Measurements from ENCODE around the gene TGFB1. TPM values are rescaled to one million over a fixed set of nuclear protein-coding genes. Genes with fewer than 3 reads are reported as not detected.
A peak's percentile ranks its signal among the peaks of the same experiment; 100 is the strongest.

The TGFB1 gene
- total and polyA plus RNA-seq, 9 of the 15 experiments (the other 6 are each of a cell fraction or from before 2014, with no cell fraction given): 0.24 to 159 (median 17.2) TPM

DNA sequence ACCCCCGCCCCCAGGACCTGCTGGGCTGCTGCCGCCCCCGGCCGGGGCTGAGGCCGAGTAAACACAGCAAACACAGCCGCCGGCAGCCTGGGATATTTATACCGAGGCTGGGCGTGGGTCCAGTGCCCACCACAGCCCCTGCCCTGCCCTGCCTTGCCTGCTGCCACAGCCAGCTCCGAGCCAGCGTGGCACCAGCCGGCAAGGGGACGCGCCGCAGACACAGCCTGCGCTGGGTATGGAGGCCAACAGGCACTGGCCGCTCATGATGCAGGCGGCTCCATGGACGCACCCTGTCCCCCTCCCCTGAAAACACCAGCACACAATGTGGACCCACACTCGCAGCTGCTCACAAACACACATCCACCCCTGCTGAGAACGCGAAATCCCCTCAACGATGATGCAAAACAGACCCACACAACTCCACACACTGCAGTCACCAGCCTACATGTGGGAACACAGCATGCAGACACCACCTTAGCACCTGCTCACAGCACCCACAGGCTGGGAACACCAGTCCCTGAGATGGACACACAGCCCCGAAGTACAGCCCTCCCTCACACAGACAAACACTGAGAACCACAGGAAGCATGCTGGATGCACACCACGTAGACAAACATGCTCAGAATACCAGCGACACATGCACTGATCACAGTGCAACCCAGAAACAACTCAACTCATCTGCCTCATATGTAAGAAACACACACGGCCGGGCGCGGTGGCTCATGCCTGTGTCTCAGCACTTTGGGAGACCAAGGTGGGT lies 27.6 kb downstream of the TGFB1 start:
- POLR2A ChIA-PET: interaction anchor here (0.9 to 1.4 kb wide), 3 partner anchors 15 to 25 kb away, joined by 3 to 4 read pairs (median 4); partner anchors contain the start of gene CCDC97
- Histone ChIP-seq H3K9me1 (ENCODE audit: control insufficient read depth, insufficient read depth, low read length) (peaks cover 9% of the 10 kb centered on the region), H4K20me1 (replicated peaks; ENCODE audit: control insufficient read depth, insufficient read depth, low read length) (peaks cover 3% of the 10 kb centered on the region), H3K36me3 (ENCODE audit: control insufficient read depth, insufficient read depth, low read length) (peaks cover 73% of the 10 kb centered on the region), H3K9ac (ENCODE audit: insufficient read depth in 1 of 2, low read depth in 2 of 2, low read length in 2 of 2) (peak overlapping the region in 1 of 2 experiments; percentile 81; a peak in 3 of 4 replicates), H3K4me2 (ENCODE audit: insufficient read depth, low read length) (peak overlapping the region; percentile 74), H3K9me3 (replicated peaks; ENCODE audit: control insufficient read depth, insufficient read depth, low read depth, low read length) (no peaks in the 10 kb centered on the region), H3K27me3 (ENCODE audit: control insufficient read depth in 2 of 2, insufficient read depth in 2 of 2, low read length in 2 of 2) (no peaks in the 10 kb centered on the region), H3K4me3 (no peak overlapping the region), H3K27ac (ENCODE audit: extremely low read depth, low read depth, low read length) (peak overlapping the region; percentile 95; the same call in 2 of the 3 replicates), H3K4me1 (replicated peaks in 1 of 2; ENCODE audit: control insufficient read depth in 2 of 2, insufficient read depth in 2 of 2, low read length in 2 of 2) (peaks cover 65 to 72% of the 10 kb centered on the region in 2 experiments), H3K79me2 (ENCODE audit: control insufficient read depth, insufficient read depth, low read length) (peaks cover 50% of the 10 kb centered on the region), H2AFZ (ENCODE audit: low read depth, low read length) (no peak overlapping the region)
- no TSS peak for BruUV-seq (replicated peaks)
- CTCF ChIA-PET (ENCODE audit: low intra/inter-chr PET ratio): no interaction called here
- peak; percentile 65 for FAIRE-seq
- DNase-seq (ENCODE audit: extremely low read depth in 1 of 4, low spot score in 3 of 4): peak in 1 of 4 experiments; percentile 33
- intact Hi-C loops (cut with micrococcal nuclease): loop anchor here (10.0 kb wide), 1 partner anchor 239 kb away; no protein-coding TSS in a partner anchor
- in situ Hi-C loops (cut with MboI): no loop called here
- ATAC-seq: no peak
- WGBS (ENCODE audit: insufficient coverage, low coverage, missing lambda C conversion rate): 75% methylated on average over 26 of the region's 30 CpGs
- TF ChIP-seq, protein P1, sequence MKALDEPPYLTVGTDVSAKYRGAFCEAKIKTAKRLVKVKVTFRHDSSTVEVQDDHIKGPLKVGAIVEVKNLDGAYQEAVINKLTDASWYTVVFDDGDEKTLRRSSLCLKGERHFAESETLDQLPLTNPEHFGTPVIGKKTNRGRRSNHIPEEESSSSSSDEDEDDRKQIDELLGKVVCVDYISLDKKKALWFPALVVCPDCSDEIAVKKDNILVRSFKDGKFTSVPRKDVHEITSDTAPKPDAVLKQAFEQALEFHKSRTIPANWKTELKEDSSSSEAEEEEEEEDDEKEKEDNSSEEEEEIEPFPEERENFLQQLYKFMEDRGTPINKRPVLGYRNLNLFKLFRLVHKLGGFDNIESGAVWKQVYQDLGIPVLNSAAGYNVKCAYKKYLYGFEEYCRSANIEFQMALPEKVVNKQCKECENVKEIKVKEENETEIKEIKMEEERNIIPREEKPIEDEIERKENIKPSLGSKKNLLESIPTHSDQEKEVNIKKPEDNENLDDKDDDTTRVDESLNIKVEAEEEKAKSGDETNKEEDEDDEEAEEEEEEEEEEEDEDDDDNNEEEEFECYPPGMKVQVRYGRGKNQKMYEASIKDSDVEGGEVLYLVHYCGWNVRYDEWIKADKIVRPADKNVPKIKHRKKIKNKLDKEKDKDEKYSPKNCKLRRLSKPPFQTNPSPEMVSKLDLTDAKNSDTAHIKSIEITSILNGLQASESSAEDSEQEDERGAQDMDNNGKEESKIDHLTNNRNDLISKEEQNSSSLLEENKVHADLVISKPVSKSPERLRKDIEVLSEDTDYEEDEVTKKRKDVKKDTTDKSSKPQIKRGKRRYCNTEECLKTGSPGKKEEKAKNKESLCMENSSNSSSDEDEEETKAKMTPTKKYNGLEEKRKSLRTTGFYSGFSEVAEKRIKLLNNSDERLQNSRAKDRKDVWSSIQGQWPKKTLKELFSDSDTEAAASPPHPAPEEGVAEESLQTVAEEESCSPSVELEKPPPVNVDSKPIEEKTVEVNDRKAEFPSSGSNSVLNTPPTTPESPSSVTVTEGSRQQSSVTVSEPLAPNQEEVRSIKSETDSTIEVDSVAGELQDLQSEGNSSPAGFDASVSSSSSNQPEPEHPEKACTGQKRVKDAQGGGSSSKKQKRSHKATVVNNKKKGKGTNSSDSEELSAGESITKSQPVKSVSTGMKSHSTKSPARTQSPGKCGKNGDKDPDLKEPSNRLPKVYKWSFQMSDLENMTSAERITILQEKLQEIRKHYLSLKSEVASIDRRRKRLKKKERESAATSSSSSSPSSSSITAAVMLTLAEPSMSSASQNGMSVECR (CRISPR knock-in tag; IDR thresholded peaks at IDR 0.05): 0 out of 2 replicates have a peak, but pooled peaks have one; percentile 26
- peak; percentile 29 for TF ChIP-seq RBM22 (IDR thresholded peaks at IDR 0.05; ENCODE audit: low read depth, low read length, poor library complexity, severe bottlenecking)
- TF ChIP-seq HDGF (IDR thresholded peaks at IDR 0.05): peak; percentile 75; the same call in 1 of the 2 replicates
- TF ChIP-seq, protein P2, sequence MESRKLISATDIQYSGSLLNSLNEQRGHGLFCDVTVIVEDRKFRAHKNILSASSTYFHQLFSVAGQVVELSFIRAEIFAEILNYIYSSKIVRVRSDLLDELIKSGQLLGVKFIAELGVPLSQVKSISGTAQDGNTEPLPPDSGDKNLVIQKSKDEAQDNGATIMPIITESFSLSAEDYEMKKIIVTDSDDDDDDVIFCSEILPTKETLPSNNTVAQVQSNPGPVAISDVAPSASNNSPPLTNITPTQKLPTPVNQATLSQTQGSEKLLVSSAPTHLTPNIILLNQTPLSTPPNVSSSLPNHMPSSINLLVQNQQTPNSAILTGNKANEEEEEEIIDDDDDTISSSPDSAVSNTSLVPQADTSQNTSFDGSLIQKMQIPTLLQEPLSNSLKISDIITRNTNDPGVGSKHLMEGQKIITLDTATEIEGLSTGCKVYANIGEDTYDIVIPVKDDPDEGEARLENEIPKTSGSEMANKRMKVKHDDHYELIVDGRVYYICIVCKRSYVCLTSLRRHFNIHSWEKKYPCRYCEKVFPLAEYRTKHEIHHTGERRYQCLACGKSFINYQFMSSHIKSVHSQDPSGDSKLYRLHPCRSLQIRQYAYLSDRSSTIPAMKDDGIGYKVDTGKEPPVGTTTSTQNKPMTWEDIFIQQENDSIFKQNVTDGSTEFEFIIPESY (CRISPR knock-in tag; IDR thresholded peaks at IDR 0.05): 0 out of 2 replicates have a peak, but pooled peaks have one; percentile 29
- 0 out of 2 replicates have a peak, but pooled peaks have one; percentile 3 for TF ChIP-seq OTX1 (CRISPR knock-in tag; IDR thresholded peaks at IDR 0.05)
- TF ChIP-seq EGR1 (conservative IDR thresholded peaks at IDR 0.05): peak; percentile 91
- no peak for TF ChIP-seq POLR3A (IDR thresholded peaks at IDR 0.05; ENCODE audit: borderline replicate concordance, extremely low read depth, insufficient read depth, insufficient read length)
- no peak for TF ChIP-seq ZNF583 (CRISPR knock-in tag; IDR thresholded peaks at IDR 0.05)
- peak; percentile 74 for TF ChIP-seq POLR2G (IDR thresholded peaks at IDR 0.05; ENCODE audit: low read depth, low read length)
- no peak for TF ChIP-seq ZNF57 (CRISPR knock-in tag; IDR thresholded peaks at IDR 0.05)
- no peak for TF ChIP-seq KLF6 (CRISPR knock-in tag; IDR thresholded peaks at IDR 0.05; ENCODE audit: borderline replicate concordance)
- TF ChIP-seq, protein P3, sequence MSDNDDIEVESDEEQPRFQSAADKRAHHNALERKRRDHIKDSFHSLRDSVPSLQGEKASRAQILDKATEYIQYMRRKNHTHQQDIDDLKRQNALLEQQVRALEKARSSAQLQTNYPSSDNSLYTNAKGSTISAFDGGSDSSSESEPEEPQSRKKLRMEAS (CRISPR knock-in tag; IDR thresholded peaks at IDR 0.05): peak; percentile 41; the same call in 1 of the 2 replicates
- peak; percentile 61 for TF ChIP-seq RBFOX2 (IDR thresholded peaks at IDR 0.05; ENCODE audit: low read depth, low read length)
- peak; percentile 21 for TF ChIP-seq POLR2B (IDR thresholded peaks at IDR 0.05; ENCODE audit: low read depth, partially characterized antibody)
- no peak for TF ChIP-seq MAFG (tag; conservative IDR thresholded peaks at IDR 0.05)
